Measurements from ENCODE around the gene ACTA1.

DNA sequence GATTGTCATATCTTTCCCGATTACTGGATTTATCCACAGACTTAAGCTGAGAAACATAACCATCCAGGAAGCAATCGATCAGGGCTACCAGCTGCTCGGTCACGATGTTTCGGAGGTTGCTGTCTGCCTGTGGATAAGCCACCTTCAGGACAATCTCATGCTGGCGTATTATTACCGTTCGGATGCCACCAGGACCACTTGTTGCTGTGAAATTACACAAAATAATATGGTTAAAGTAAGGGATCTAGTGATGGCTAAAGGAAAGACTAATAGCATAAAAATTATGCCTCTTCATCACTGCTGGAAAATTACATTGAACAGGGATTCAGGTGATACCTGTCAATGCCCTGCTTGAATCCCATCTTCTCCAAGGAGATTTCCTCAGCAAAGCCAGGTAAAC is 30.8 kb upstream of the ACTA1 start:
- TF ChIP-seq, protein P1, sequence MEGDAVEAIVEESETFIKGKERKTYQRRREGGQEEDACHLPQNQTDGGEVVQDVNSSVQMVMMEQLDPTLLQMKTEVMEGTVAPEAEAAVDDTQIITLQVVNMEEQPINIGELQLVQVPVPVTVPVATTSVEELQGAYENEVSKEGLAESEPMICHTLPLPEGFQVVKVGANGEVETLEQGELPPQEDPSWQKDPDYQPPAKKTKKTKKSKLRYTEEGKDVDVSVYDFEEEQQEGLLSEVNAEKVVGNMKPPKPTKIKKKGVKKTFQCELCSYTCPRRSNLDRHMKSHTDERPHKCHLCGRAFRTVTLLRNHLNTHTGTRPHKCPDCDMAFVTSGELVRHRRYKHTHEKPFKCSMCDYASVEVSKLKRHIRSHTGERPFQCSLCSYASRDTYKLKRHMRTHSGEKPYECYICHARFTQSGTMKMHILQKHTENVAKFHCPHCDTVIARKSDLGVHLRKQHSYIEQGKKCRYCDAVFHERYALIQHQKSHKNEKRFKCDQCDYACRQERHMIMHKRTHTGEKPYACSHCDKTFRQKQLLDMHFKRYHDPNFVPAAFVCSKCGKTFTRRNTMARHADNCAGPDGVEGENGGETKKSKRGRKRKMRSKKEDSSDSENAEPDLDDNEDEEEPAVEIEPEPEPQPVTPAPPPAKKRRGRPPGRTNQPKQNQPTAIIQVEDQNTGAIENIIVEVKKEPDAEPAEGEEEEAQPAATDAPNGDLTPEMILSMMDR (conservative IDR thresholded peaks at IDR 0.05; ENCODE audit: low read depth, low read length), result no peak
- TF ChIP-seq EZH2 (IDR thresholded peaks at IDR 0.05; ENCODE audit: borderline replicate concordance, low read depth, low read length, poor library complexity, severe bottlenecking), result no peak

Measured in A673 (cell line).